Activated T-cell treated with anti-CD3 and anti-CD28 coated beads, Interleukin-2, amount 50 U/mL, for 4 hours (primary cell): ENCODE data around the gene ST8SIA2. TPM values are rescaled to one million over a fixed set of nuclear protein-coding genes. Genes with fewer than 3 reads are reported as not detected.

Experiments
- ATAC-seq, 2 donors: fragments of 200-7000 bp; cut with Tn5 transposase; one replicate each; pipeline ENCODE4 v1.10.0; 2021
- DNase-seq: peaks from one replicate; pipeline ENCODE4 v3.0.0-alpha.2; 2020
- H3K27me3 Mint-ChIP-seq: one replicate; pipeline ENCODE4 v1.8.0; 2021; ENCODE audit warnings: low read depth, mixed read lengths
- H3K36me3 Mint-ChIP-seq: one replicate; pipeline ENCODE4 v1.8.0; 2022; ENCODE audit warnings: mixed read lengths; ENCODE audit not compliant: insufficient read depth
- H3K4me1 Mint-ChIP-seq: one replicate; pipeline ENCODE4 v1.8.0; 2021; ENCODE audit warnings: low read depth, mixed read lengths
- H3K4me3 Mint-ChIP-seq: one replicate; pipeline ENCODE4 v1.8.0; 2021; ENCODE audit warnings: mild to moderate bottlenecking, moderate library complexity, mixed read lengths
- H3K9me3 Mint-ChIP-seq: one replicate; pipeline ENCODE4 v1.8.0; 2021; ENCODE audit warnings: mixed read lengths
- total RNA-seq, 3 donors: library from RNA; stranded (reverse); gene quantifications; one replicate each; pipeline ENCODE4 v1.2.1, GENCODE V29; 2021

Gene ST8SIA2
- not detected for total RNA-seq

GRCh38 chr15:92393071-92393979 lies at the start of gene ST8SIA2:
Gene ST8SIA2, plus strand, starts transcription at chr15:92393881. Its CDS starts 184 bp downstream, at chr15:92394065.
- no peak within 1 kb of the TSS for H3K4me3 Mint-ChIP-seq
- H3K36me3 Mint-ChIP-seq = no peaks in the 10 kb centered on the region
- H3K4me1 Mint-ChIP-seq = peaks cover 7% of the 10 kb centered on the region
- H3K27me3 Mint-ChIP-seq = peaks cover 76% of the 10 kb centered on the region
- DNase-seq (no peak), ATAC-seq (peak; percentile 32 to 38)
- H3K9me3 Mint-ChIP-seq = no peaks in the 10 kb centered on the region

- no peak for DNase-seq
- Mint-ChIP-seq H3K36me3 (no peaks in the 10 kb centered on the region), H3K27me3 (peaks cover 39% of the 10 kb centered on the region), H3K9me3 (peaks cover 1% of the 10 kb centered on the region), H3K4me1 (no peaks in the 10 kb centered on the region), H3K4me3 (no peak overlapping the region)
- ATAC-seq = no peak
Observed at GRCh38 chr15:92343924-92344643, 49.6 kb upstream of the ST8SIA2 start.

GRCh38 chr15:92346063-92346462 lies 47.6 kb upstream of the ST8SIA2 start:
- ATAC-seq (no peak), DNase-seq (no peak)
- Mint-ChIP-seq H3K4me1 (no peaks in the 10 kb centered on the region), H3K36me3 (no peaks in the 10 kb centered on the region), H3K27me3 (peaks cover 43% of the 10 kb centered on the region), H3K9me3 (peaks cover 4% of the 10 kb centered on the region), H3K4me3 (no peak overlapping the region)

- Mint-ChIP-seq H3K9me3 (no peaks in the 10 kb centered on the region), H3K27me3 (peaks cover 4% of the 10 kb centered on the region), H3K36me3 (no peaks in the 10 kb centered on the region), H3K4me1 (no peaks in the 10 kb centered on the region), H3K4me3 (no peak overlapping the region)
- ATAC-seq = no peak
- DNase-seq = no peak
Observed at GRCh38 chr15:92355307-92355706, 38.4 kb upstream of the ST8SIA2 start.

GRCh38 chr15:92361321-92362000 lies 32.2 kb upstream of the ST8SIA2 start:
- Mint-ChIP-seq H3K9me3 (no peaks in the 10 kb centered on the region), H3K4me3 (no peak overlapping the region)
- no peak for DNase-seq

GRCh38 chr15:92362001-92362350 lies 31.7 kb upstream of the ST8SIA2 start:
- H3K9me3 Mint-ChIP-seq = no peaks in the 10 kb centered on the region
- H3K36me3 Mint-ChIP-seq = no peaks in the 10 kb centered on the region
- no peak for ATAC-seq
- no peak for DNase-seq
- H3K27me3 Mint-ChIP-seq = peaks cover 5% of the 10 kb centered on the region
- no peaks in the 10 kb centered on the region for H3K4me1 Mint-ChIP-seq
- no peak overlapping the region for H3K4me3 Mint-ChIP-seq

More at GRCh38 chr15:92361321-92362000, 32.2 kb upstream of the ST8SIA2 start:
- ATAC-seq = no peak
- Mint-ChIP-seq H3K4me1 (no peaks in the 10 kb centered on the region), H3K36me3 (no peaks in the 10 kb centered on the region), H3K27me3 (peaks cover 5% of the 10 kb centered on the region)

- Mint-ChIP-seq H3K36me3 (no peaks in the 10 kb centered on the region), H3K4me1 (no peaks in the 10 kb centered on the region), H3K9me3 (no peaks in the 10 kb centered on the region), H3K27me3 (peaks cover 5% of the 10 kb centered on the region), H3K4me3 (no peak overlapping the region)
- ATAC-seq = no peak
- no peak for DNase-seq
Observed at GRCh38 chr15:92365084-92365483, 28.6 kb upstream of the ST8SIA2 start.

GRCh38 chr15:92365906-92366305 lies 27.8 kb upstream of the ST8SIA2 start:
- ATAC-seq = no peak
- no peaks in the 10 kb centered on the region for H3K4me1 Mint-ChIP-seq

GRCh38 chr15:92366381-92366780 lies 27.3 kb upstream of the ST8SIA2 start:
- H3K9me3 Mint-ChIP-seq = no peaks in the 10 kb centered on the region
- H3K4me3 Mint-ChIP-seq = no peak overlapping the region
- no peaks in the 10 kb centered on the region for H3K36me3 Mint-ChIP-seq
- no peaks in the 10 kb centered on the region for H3K4me1 Mint-ChIP-seq
- peaks cover 7% of the 10 kb centered on the region for H3K27me3 Mint-ChIP-seq
- DNase-seq (no peak), ATAC-seq (no peak)

More at GRCh38 chr15:92365906-92366305, 27.8 kb upstream of the ST8SIA2 start:
- Mint-ChIP-seq H3K27me3 (peaks cover 7% of the 10 kb centered on the region), H3K4me3 (no peak overlapping the region), H3K36me3 (no peaks in the 10 kb centered on the region), H3K9me3 (no peaks in the 10 kb centered on the region)
- no peak for DNase-seq

GRCh38 chr15:92375057-92375456 lies 18.6 kb upstream of the ST8SIA2 start:
- H3K9me3 Mint-ChIP-seq = no peaks in the 10 kb centered on the region
- H3K27me3 Mint-ChIP-seq = peaks cover 7% of the 10 kb centered on the region
- DNase-seq (no peak), ATAC-seq (no peak)
- H3K4me1 Mint-ChIP-seq = no peaks in the 10 kb centered on the region
- H3K36me3 Mint-ChIP-seq = no peaks in the 10 kb centered on the region
- H3K4me3 Mint-ChIP-seq = no peak overlapping the region

- no peaks in the 10 kb centered on the region for H3K4me1 Mint-ChIP-seq
- no peak for ATAC-seq
- H3K36me3 Mint-ChIP-seq = no peaks in the 10 kb centered on the region
- no peaks in the 10 kb centered on the region for H3K9me3 Mint-ChIP-seq
- DNase-seq = no peak
- peaks cover 9% of the 10 kb centered on the region for H3K27me3 Mint-ChIP-seq
- no peak overlapping the region for H3K4me3 Mint-ChIP-seq
Observed at GRCh38 chr15:92376109-92376508, 17.6 kb upstream of the ST8SIA2 start.

- ATAC-seq (no peak), DNase-seq (no peak)
- Mint-ChIP-seq H3K9me3 (no peaks in the 10 kb centered on the region), H3K27me3 (peaks cover 9% of the 10 kb centered on the region), H3K36me3 (no peaks in the 10 kb centered on the region), H3K4me3 (no peak overlapping the region), H3K4me1 (no peaks in the 10 kb centered on the region)
Observed at GRCh38 chr15:92377083-92377789, 16.4 kb upstream of the ST8SIA2 start.

GRCh38 chr15:92383519-92384324 lies 10.0 kb upstream of the ST8SIA2 start:
- H3K36me3 Mint-ChIP-seq = no peaks in the 10 kb centered on the region
- no peak for ATAC-seq
- peaks cover 32% of the 10 kb centered on the region for H3K27me3 Mint-ChIP-seq

More at GRCh38 chr15:92383519-92384324, 10.0 kb upstream of the ST8SIA2 start:
- no peaks in the 10 kb centered on the region for H3K4me1 Mint-ChIP-seq
- H3K4me3 Mint-ChIP-seq = no peak overlapping the region
- no peak for DNase-seq
- no peaks in the 10 kb centered on the region for H3K9me3 Mint-ChIP-seq
